ENCODE data around the gene ADM. TPM values are rescaled to one million over a fixed set of nuclear protein-coding genes. Genes with fewer than 3 reads are reported as not detected.
A peak's percentile ranks its signal among the peaks of the same experiment; 100 is the strongest.

Gene ADM
- total RNA-seq, 1 donor = 103 TPM

GRCh38 chr11:10305964-10306918, 1.4 kb downstream of the ADM start:
- peak overlapping the region; percentile 96 for H3K4me3 ChIP-seq (ENCODE audit: low read depth, low read length)
- DNase-seq (ENCODE audit: low read depth) = no peak
- no peak for TF ChIP-seq CTCF (IDR thresholded peaks at IDR 0.05; ENCODE audit: insufficient read depth, low read length)

DNA sequence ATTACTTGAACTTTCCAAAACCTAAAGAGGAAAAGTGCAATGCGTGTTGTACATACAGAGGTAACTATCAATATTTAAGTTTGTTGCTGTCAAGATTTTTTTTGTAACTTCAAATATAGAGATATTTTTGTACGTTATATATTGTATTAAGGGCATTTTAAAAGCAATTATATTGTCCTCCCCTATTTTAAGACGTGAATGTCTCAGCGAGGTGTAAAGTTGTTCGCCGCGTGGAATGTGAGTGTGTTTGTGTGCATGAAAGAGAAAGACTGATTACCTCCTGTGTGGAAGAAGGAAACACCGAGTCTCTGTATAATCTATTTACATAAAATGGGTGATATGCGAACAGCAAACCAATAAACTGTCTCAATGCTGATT, 2.1 kb downstream of the ADM start:
- peak; percentile 63 for DNase-seq (ENCODE audit: low read depth)

DNA sequence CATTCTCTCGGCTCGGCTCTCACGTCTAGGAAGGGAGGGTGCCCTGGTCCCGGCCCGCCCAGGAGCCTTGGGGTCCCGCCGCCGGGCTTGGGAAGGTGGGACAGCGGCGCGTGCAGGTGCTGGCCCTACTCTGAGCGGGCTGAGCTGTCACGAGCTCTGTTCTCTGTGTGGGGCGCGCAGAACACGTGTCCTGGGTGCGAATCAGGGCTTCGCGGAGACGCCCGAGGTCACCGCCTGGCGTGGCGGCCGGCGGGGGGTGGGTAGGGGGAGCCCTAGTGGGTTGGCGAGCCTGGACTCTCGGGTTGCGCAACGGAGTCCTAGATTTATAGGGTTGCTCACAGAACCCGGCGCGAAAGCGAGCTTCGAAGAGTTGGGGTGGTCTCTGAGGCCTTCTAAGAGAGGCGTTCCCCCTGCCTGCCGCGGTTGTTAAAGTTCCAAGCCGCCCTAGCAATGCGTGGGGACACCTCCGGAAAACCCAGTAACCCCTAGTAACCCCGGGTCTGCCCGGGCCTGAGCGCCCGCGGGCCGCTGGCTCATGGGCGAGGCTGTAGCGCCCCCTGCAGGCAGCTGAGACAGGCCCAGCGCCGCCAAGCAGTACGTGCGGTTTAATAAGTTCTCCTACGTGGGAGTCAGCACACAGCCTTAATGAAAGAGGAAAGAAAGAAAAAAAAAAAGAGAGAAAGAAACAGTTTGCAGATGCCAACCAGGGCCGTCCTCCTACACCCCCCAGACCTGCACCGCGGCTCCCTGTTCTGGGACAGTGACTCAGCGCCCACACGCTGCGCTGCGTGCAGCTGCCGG, 2.7 kb downstream of the ADM start:
- TF ChIP-seq CTCF (IDR thresholded peaks at IDR 0.05; ENCODE audit: insufficient read depth, low read length) = peak; percentile 80
- H3K4me3 ChIP-seq (ENCODE audit: low read depth, low read length) = peak overlapping the region; percentile 96
- peak; percentile 87 for DNase-seq (ENCODE audit: low read depth)

More for the DNA sequence above, 2.1 kb downstream of the ADM start:
- peak overlapping the region; percentile 96 for H3K4me3 ChIP-seq (ENCODE audit: low read depth, low read length)
- TF ChIP-seq CTCF (IDR thresholded peaks at IDR 0.05; ENCODE audit: insufficient read depth, low read length) = no peak

- DNase-seq (ENCODE audit: low read depth) = no peak
- peak overlapping the region; percentile 96 for H3K4me3 ChIP-seq (ENCODE audit: low read depth, low read length)
- no peak for TF ChIP-seq CTCF (IDR thresholded peaks at IDR 0.05; ENCODE audit: insufficient read depth, low read length)
Measured at GRCh38 chr11:10308201-10308954, 3.5 kb downstream of the ADM start.

DNA sequence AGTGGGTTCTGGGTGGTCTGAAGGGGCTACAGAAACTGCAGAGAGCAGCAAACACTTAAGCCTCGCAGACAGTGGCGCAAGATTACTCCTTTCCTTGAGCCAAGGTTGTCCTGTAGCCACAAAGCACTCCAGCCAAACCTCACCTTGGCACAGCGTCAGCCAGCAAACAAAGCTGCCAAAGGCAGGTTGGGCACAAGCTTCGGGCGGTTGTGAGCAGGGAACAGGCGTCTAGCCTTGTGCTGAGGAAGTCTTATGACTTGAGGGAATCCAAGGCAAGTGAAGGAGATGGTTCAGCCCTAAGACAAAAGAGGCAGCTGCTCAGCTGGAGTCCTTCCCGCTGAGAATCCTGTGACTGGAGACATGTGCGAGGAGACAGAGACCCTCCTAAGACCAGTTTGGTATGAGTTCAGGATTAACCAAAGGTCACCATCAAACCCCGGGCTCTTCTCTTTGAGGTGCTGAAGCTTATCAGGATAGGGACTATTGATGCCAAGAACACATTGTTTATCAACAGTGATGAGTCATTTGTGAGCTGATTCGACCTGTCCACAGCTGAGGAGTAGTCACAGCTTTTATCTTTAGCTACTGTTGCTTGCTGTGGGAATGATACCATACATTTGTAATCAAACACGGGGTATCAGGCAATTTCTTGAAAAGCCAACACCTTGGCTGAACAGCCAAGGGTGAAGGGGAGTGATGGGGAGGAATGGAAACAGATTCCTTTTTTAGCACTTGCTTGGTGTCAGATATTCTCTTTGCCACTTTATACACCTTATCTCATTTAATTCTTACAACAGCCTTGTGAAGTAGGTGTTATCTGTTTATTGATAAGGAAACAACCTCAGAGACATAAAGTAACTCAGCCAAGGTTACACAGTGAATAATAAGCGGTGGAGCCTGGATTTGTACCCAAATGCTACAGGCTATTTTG, 4.6 kb downstream of the ADM start:
- H3K4me3 ChIP-seq (ENCODE audit: low read depth, low read length) = peak overlapping the region; percentile 0
- peak; percentile 92 for DNase-seq (ENCODE audit: low read depth)
- no peak for TF ChIP-seq CTCF (IDR thresholded peaks at IDR 0.05; ENCODE audit: insufficient read depth, low read length)

Data from fibroblast of the aortic adventitia (primary cell).